Midbrain (tissue), 1 donor: ENCODE results near the gene CNTN6.
"Not testable (repeated sequence)": the region's sequence is repeated elsewhere in the genome, so short reads cannot be mapped to it uniquely, and the experiment has no call there.

ENCODE experiments used
- DNase-seq: peaks from one replicate; lab custom pipeline; 2025; lab: John Stamatoyannopoulos, UW

Gene CNTN6

DNA sequence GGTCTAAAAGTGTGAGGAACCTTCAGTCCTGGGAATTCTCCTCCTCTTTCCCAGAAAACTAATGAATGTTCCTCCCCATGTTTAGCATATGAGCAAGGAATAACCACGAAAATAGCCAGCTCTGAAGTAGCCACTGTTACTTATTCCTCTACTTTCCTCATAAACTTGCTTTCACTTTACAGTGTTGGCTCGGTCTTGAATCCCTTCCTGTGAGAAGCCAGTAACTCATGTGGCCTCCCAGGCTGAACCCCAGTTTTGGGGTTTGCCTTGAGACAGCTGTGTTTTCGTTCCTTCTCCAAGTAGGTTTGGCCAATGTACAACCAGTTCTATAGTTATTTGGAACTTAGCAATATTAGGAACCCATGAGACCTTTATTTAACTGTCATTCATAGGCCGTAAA lies 195.0 kb downstream of the CNTN6 start:
- DNase-seq = no peak

DNA sequence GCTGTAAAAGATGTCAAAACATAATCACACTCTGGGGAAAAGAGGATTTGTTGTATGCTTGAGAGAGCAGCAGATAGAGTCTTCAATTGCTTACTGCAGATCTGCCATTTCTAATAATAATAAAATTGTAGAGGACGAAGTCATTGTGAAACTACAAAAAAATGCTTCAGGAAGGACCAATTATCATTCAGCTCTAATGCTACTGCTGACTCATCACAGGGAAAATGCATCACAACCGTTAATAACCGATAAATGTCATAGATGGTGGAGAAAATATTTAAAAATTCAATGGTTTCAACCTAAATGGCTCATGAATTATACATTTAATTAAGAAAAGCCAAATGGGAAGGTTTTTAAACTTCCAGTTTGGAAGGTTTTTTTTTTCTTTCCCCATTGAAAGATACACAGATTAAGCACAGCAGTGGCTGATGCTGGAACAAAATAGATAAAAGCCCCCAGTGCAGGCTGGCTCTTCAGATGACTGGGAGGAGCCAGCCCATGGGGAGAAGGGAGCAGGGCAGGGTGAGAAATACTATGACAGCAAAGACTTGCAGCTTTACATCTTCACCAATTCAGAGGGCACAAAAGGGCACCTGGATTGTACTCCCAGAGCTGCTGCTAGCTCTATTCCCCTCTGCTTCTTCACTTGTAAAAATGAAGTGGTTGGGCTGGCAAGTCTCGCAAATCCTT lies 196.1 kb downstream of the CNTN6 start:
- DNase-seq = no peak

DNA sequence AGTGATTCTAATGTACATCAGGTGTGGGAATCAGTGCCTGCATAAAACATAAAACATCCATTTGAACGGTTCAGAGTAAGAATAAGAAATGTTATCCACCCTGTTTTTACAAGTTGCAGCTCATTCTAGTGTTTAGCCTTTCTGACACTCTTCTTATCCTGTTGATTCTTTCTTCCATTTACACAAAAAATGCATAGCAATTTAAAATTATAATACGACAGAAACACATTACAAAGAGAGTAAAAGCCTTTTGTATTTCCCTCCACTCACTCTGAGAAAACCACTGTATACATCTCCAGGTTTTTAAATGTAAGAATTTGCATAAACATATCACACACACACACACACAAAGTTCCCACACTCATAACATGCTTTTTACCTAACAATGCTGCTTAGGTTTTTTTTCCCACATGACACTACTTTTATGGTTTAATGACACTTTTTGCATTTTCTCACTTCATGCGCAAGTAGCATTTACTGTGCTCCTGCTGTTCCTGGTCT lies 199.8 kb downstream of the CNTN6 start:
- no peak for DNase-seq

DNA sequence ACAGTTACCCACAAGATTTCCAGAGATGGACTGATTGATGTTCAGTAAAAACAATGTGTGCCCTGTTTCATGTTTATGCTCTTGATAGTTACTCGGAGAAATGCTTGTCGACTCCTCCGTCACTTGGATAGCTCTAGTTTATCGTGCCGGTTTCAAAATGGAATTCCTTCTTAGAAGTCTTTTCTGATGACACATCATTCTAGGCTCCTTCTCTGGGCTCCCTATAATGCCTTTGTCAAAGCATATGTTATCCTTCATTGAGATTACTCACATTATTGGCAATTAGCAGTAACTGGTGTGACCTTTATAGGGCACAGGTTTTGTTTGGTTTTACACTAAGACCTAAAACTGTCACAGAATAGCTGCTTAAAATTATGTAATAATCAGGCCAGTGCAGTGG lies 201.8 kb downstream of the CNTN6 start:
- no peak for DNase-seq

DNA sequence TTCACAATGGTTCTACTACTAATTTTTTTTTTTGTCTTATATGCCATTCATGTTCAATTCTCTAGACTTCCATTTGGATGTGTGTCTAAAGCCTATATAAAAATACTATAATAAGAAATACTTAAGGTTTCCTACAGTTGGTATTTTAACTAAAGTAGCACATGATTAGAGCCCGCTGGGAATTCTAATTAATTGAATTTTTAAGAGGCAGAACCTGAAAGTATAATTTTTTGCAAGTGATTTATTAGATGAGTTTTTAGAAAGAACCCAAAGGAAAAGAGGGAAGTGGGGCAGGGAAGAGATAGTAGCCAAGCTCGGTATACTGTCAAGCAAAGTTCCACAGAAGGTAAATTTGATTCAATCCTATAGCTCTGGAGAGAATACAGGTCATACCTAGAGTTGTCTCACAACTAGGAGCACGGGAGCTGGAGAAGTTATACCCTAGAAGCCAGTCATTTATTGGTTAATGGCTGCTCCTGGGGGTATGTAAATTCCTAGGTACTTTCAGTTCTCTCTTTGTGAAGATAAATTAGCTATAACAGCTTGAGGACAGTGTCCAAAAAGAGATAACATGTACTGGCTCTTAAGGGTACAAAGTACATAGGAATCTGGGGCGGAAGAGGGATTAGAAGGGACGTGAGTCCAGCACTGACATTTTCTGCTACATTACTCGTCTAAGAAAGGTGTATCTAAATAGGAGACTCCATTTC lies 225.6 kb downstream of the CNTN6 start:
- DNase-seq = no peak

DNA sequence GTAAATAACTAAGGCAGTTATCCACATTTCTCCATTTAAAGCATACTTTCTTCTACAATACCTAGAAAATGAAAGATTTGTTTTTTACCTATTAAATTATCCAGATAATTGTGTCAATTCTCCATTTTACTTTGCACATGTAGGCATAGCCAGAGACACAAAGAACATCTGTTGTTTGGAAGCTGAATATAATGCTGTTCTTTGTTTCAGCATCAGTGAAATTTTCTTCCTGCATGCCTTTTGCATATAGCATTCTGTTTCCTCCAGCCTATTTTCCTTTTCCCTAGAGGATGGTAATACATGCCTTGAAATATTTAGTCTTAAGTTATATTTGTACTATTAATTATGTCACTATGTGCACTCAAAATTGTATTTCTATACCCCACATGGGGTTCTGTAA lies 233.7 kb downstream of the CNTN6 start:
- peak; percentile 1 for DNase-seq

DNA sequence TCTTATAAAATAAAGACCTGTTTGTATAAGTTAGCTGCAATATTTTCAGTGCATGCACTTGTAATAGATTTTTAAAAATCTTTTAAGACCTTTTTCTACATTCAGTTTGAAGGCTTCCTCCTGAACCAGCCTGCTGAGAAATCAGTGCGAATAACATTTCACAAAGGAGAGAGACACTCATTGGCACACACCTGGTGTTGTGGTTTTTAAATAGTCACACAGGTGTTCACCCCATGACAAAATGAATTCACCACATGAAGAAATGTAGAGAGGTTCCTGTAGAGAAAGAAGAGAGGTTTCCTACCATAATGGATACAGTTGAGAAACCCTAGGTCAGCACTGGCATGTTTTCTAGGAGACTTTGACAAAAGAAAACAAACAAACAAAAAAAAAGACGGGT lies 237.3 kb downstream of the CNTN6 start:
- no peak for DNase-seq

DNA sequence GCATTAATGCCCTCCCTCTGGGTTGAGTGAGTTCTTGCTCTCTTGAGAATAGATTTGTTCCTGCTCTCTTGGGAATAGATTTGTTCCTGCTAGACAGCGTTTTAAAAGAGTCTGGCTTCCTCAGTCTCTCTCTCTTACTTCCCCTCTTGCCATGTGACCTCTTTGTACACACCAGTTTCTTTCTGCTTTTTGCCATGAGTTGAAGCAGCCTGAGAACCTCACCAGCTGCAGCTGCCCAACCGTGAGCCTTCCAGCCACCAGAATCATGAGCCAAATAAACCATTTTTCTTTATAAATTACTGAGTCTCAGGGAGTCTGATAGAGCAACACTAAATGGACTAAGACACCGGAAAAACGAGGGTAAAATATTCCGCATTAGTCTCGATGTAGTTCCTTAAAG lies 253.6 kb downstream of the CNTN6 start:
- DNase-seq = no peak

DNA sequence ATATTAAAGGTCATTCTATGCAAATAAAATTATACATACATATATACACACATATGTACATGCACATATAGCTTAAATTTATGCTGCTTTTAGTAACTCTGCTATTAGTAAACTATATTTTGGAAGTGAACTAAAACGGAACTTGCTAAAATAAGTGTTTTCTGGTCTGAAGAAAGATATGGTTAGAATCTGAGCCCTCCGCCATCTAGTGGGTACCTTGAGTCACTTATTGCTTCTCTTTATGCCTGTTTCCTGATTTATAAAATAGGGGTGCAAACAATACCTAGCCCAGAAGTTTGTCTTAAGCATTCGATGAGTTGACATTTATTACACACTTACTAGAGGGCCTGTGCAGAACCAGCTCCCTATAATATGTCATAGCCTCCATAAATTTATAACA lies 255.7 kb downstream of the CNTN6 start:
- DNase-seq = no peak

DNA sequence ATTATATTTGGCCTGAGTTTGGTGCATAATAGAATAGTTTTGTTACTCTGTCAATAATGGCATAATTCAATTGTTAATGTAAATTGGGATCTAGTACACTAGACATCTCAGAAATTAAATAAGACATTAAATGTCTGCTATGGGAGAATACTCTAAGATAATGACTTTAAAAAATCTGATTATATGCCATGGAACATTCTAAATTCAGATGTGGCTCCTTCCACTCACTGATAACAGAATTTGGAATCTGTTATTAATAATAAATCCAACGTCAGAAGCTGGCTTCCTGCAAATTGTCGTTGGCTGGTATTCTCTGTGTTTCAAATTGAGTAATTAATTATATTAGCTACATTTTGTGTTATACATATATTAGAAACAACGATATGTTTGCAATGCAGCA lies 258.1 kb downstream of the CNTN6 start:
- no peak for DNase-seq

DNA sequence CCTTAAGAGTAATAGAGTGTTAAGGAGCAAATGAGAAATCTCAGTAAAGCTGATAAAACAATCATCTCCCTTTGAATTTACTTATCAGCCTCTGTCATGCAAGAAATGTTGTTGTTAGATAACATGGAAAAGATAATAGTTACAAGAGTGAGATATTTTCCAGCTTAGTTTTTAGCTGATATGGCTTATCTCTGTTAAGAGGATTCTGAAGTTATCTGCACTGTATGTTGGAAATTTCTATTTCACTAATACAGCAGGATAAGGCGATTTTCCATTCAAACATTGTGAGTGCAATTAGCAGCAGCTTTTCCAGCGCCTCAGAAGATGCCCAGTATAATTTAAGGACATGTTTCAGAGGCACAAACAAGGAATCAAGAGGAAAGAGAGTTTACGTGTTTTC lies 262.9 kb downstream of the CNTN6 start:
- DNase-seq = no peak

DNA sequence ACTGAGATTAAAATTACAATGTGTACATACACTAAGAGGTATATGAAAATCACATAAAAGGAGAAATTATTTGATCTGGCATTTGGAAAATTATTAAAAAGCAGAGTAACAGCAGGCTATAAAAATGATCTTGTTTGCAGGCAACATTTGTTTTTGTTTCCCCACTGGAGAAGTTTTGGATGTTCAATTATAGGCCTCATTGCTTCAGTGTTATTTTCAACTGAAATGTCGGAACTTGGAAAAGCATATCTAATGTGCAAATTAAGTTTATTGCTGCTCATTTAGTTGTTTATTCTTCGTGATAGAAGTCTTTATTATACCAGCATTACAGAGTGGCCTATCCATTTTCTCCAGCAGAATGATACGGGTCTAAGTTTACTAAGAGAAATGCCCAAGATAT lies 263.3 kb downstream of the CNTN6 start:
- DNase-seq = no peak

DNA sequence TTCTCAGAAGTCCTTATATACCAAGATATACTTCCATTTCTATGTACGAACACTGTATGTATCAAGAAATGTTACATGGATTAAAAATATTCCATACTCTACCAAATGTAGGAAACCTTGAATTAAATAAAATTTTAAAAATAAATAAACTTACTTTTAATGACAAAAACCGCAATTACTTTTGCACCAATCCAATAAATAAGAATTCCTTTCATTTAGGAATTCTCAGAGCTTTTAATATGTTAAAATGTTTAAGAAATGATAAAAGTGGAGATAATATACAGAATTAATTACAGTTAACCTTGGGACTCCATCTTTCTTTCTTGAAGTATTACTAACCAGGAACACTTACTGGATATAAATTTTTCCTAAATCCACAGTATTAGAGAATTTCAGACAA lies 272.7 kb downstream of the CNTN6 start:
- no peak for DNase-seq

DNA sequence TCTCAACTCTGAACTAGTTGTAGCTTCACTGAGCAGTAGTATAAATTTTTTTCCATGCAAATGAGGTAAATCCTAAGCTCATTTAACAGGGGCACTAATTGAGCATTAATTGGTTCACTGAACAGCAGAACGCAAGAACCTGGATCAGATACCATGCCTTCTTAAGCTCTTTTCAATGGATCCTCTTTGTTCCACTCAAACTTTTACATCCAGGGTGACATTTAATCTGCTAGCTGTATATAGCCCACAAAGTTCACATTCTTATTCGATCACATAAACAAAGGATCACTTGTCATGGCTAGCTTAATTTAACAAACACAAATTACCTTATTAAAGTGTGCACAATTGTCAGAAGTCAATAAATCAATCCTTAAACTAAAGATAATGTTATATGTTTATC lies 281.6 kb downstream of the CNTN6 start:
- no peak for DNase-seq

DNA sequence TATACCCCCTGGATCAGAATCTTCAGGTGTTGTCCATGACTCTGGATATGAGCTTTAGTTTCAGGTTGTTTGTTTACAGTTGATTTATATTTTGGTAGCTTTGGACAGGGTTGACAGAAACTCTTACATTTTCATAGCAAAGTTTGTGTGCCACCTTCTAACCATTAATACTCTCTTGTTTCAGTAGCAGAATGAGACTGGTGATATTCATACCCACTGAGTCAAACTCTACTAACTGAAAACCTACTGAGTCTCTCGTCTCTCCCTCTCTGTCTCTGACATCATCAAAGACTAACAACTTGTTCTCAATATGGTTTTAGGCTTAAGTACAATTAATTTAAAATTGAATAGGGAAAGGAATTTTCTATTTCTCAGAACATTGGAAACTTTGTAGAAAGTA lies 282.3 kb downstream of the CNTN6 start:
- DNase-seq = no peak

DNA sequence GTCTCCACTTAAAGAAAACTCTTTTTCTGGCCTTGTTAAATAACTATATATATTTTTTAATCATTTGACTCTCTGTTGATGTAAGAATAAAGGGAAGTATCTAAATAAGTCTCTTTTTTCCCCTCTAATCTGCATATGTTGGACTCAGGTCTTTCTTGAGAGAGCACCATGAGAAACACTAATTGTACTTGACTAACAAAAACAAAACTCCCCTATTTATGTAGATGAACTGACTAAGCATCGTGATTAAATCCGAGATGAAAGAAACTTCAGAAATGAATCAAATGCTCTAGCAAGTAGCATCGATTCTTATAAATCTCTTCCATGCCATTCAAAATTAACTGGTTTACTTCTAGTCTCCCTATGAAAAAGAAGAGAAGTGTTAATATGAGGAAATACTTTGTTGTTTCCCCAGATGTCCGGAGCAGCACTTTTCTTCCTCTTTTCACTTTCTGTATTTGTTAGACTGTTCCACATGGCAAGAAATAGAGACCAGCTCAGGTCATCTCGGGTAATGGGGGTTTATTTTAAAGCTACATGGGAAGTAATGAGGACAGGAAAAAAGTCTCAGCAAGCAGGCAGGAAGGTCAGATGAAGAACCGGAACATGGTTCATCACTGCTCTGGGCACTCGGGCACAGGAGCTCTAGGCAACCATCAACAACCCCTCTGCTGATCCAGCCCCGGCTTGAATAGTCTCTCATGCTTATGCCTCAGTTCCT lies 288.3 kb downstream of the CNTN6 start:
- DNase-seq = peak; percentile 36

DNA sequence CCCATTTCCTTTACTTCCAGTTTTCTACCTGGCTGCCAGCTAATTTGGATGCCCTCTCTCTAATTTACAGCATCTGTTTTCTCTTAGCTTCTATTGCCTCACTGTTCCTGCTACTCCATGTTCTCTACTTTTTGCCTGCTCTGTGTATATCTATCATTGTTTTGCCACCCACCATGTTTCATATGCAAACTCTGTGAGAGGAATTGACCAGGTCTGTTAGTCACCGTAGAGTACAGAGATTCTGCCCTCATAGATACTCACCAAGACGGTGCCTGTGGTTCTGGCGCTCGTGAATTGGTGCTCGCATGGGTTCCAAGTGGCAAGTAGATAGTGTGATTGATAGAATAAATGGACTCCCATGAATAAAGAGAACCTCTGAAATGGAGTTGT lies 288.8 kb downstream of the CNTN6 start:
- DNase-seq = no peak

DNA sequence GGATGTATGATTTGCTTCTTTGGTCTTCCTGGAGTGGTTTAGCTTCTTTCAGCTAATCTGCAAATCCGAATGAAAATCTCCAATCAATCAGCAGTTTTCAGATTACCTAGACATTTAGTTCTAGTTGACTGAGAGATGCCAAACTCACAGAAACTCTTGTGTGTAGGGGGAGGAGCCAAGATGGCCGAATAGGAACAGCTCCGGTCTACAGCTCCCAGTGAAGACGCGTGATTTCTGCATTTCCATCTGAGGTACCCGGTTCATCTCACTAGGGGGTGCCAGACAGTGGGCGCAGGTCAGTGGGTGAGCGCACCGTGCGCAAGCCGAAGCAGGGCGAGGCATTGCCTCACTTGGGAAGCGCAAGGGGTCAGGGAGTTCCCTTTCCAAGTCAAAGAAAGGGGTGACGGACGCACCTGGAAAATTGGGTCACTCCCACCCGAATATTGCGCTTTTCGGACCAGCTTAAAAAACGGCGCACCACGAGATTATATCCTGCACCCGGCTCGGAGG lies 294.6 kb downstream of the CNTN6 start:
- DNase-seq = not testable (repeated sequence)

DNA sequence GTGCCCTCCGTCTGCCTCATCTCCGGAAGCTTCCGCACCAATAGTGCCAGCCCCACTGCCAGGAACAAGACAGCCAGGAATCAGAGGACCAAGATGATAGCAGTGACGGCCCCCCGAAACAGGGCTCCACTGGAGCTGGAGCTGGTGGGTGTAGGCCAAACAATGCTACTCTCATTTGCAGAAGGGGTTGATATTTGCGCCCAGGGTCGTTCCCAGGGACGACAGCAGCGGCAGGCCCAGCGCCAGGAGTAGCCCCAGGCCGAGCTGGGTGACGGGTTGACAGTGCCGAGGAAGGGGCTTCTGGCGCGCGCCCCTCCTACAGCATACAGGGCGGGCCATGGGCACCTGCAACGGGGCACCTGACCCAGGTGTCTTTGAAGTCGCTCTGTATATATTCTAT lies 301.4 kb downstream of the CNTN6 start:
- DNase-seq = no peak

DNA sequence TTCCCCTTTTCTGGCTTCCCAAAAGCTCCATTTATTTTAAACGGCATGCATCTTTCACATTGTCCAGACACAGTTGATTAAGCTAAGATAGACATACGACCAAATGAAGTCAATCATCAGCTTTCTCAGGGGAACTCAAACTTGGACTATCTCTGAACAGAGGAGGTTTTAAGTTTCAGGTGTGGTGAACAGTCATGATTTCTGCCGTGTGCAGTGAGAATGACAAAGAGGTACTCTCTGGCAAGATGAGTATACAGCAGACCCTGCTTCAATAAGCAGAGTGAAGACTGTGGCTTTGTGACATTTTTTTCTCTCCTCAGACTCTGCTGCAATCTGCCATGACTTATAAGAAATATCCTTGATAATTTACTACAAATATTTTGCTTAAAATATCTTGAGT lies 307.7 kb downstream of the CNTN6 start:
- DNase-seq = no peak

DNA sequence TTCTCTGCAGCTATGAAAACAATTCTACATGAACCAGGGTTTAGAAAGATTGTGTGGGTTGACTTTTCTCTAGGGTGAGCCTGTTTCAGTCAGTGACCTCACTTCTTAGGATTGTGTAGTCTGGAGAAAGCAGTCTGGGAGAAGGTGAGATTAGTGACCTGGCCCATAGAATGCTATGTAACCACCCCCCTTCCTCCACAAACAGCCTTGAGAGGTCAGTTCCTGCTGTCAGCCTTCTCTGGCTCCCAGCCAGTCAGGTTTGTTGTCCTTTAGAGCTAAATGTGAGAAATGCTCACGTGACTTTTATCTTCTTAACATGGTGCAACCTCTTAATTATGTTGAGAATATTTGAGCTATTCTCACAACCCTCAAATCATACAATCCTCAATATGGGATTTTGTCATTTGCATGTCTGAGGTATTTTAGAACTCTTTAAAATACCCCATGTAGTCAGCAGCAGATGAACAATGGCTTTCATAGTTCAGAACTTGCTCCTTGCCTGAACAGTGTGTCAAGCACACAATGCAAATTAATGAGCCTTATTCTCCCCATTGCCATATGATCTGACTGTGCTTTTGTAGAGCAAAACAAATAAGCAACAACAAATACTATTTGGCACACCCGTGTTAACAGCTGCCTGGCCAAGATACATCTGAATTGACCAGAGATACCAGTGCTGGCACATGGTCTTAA lies 311.6 kb downstream of the CNTN6 start:
- no peak for DNase-seq

DNA sequence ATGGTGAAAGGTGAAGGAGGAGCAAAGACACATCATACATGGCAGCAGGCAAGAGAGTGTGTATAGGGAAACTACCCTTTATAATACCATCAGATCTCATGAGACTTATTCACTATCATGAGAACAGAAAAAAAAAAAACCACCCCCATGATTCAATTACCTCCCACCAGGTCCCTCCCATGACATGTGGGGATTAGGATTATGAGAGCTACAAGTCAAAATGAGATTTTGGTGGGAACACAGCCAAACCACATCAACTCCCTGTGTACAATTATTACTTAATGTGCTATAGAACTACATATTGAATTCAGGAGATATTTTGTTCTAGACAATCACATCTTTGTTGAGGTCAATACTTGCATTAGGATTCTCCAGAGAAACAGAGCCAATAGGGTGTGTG lies 313.4 kb downstream of the CNTN6 start:
- DNase-seq = no peak
